ENCODE measurements around the gene COLQ. TPM values are rescaled to one million over a fixed set of nuclear protein-coding genes. Genes with fewer than 3 reads are reported as not detected.

COLQ gene
- polyA plus RNA-seq, 1 donor (not counting 4 experiments of a cell fraction or from before 2014, with no cell fraction given) = 0.35 TPM

DNA sequence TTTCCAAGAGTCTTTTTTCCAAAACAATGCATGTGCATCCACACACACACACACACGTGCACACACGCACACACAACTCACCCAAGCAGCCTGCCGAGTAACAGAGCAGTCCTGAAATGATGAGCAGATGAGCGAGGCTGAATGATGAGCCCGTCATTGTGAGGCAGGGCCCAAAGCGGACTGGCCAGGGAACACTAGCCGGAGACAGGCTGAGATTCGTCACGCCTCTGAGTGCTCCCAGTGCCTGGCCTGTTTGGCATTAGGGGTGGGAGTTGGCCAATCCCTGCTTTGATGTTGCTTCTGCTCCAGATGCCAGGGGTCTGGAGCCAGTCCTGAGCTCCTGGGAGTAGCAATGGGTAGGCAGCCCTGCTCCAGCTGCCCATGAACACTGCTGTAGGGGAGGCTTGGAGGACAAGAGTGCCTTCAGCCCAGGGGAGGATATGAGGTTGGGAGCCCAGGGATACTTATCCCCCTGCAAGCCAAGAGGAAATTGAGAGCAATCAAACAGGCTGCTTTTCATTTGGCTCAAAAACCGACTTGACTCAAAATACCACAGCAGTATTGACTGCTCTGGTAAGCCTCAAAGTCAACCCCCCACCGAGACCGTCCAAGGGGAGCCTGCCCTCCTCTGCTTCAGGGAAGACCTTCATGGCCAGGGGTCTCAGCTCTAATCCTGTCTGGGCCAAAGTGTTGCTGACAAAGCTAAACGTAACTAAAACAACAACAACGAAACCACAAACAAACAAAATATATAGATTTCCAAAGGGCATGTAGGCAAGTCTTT lies 22.9 kb downstream of the COLQ start:
- Histone ChIP-seq H3K4me3 (ENCODE audit: control insufficient read depth in 2 of 3, extremely low read depth in 1 of 3, insufficient read depth in 2 of 3, low read depth in 1 of 3, low read length in 3 of 3) (no peak overlapping the region), H3K4me2 (ENCODE audit: control insufficient read depth, extremely low read depth, insufficient read depth, low read depth, low read length) (no peak overlapping the region), H3K79me2 (ENCODE audit: control insufficient read depth, insufficient read depth, low read length) (no peaks in the 10 kb centered on the region), H4K20me1 (ENCODE audit: control insufficient read depth, extremely low read depth, insufficient read depth, low read length) (no peaks in the 10 kb centered on the region), H3K9ac (ENCODE audit: control insufficient read depth, extremely low read depth, insufficient read depth, low read length) (no peak overlapping the region), H3K27ac (ENCODE audit: control insufficient read depth, insufficient read depth, low read length) (no peak overlapping the region), H3K27me3 (ENCODE audit: control insufficient read depth, extremely low read depth, insufficient read depth, low read length) (peaks cover 11% of the 10 kb centered on the region), H2AFZ (ENCODE audit: control insufficient read depth, low read length) (no peak overlapping the region), H3K9me3 (ENCODE audit: control insufficient read depth, low read depth, low read length) (no peaks in the 10 kb centered on the region), H3K4me1 (ENCODE audit: control insufficient read depth, extremely low read depth, insufficient read depth, low read length) (no peaks in the 10 kb centered on the region), H3K36me3 (ENCODE audit: control insufficient read depth in 2 of 2, extremely low read depth in 1 of 2, insufficient read depth in 2 of 2, low read length in 2 of 2) (no peaks in the 10 kb centered on the region), H3K9me1 (ENCODE audit: control insufficient read depth, extremely low read depth, insufficient read depth, low read length) (no peaks in the 10 kb centered on the region)
- TF ChIP-seq, protein P1, sequence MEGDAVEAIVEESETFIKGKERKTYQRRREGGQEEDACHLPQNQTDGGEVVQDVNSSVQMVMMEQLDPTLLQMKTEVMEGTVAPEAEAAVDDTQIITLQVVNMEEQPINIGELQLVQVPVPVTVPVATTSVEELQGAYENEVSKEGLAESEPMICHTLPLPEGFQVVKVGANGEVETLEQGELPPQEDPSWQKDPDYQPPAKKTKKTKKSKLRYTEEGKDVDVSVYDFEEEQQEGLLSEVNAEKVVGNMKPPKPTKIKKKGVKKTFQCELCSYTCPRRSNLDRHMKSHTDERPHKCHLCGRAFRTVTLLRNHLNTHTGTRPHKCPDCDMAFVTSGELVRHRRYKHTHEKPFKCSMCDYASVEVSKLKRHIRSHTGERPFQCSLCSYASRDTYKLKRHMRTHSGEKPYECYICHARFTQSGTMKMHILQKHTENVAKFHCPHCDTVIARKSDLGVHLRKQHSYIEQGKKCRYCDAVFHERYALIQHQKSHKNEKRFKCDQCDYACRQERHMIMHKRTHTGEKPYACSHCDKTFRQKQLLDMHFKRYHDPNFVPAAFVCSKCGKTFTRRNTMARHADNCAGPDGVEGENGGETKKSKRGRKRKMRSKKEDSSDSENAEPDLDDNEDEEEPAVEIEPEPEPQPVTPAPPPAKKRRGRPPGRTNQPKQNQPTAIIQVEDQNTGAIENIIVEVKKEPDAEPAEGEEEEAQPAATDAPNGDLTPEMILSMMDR (optimal IDR thresholded peaks at IDR 0.05 in 1 of 3, IDR thresholded peaks at IDR 0.05 in 1 of 3, conservative IDR thresholded peaks at IDR 0.05 in 1 of 3; ENCODE audit: extremely low read depth in 1 of 3, insufficient read depth in 2 of 3, low read length in 3 of 3) = no peak
- no peak for TF ChIP-seq EZH2 (IDR thresholded peaks at IDR 0.05; ENCODE audit: low read length)
- dilution Hi-C loops (cut with MboI; ENCODE audit: extremely low pct_ligation_motif_present, low sequenced_read_pairs) = no loop called here
- no peak for FAIRE-seq
- DNase-seq (ENCODE audit: low read depth, low spot score) = no peak

DNA sequence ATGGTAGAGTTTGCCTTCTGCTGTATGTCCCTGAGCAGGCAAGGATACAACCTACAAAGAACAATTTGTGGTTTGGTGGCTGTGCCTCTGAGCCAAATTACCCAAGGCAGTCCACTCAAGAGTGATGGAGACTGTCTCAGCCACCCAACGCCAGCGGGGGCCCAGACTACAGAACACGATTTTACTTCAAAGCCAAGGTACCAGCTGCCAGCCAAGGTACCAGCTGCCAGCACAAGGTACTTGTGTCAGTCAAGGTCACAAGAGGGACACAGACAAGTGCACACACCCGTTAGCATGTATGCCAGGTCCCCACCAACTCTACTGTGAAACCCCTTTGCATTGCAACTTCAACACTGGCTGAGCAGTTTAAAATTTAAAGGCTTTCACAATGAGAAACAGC lies 23.5 kb downstream of the COLQ start:
- DNase-seq (ENCODE audit: low read depth, low spot score) (no peak), FAIRE-seq (no peak)
- Histone ChIP-seq H3K4me2 (ENCODE audit: control insufficient read depth, extremely low read depth, insufficient read depth, low read depth, low read length) (no peak overlapping the region), H2AFZ (ENCODE audit: control insufficient read depth, low read length) (no peak overlapping the region), H3K4me1 (ENCODE audit: control insufficient read depth, extremely low read depth, insufficient read depth, low read length) (no peaks in the 10 kb centered on the region), H3K4me3 (ENCODE audit: control insufficient read depth in 2 of 3, extremely low read depth in 1 of 3, insufficient read depth in 2 of 3, low read depth in 1 of 3, low read length in 3 of 3) (no peak overlapping the region), H3K27me3 (ENCODE audit: control insufficient read depth, extremely low read depth, insufficient read depth, low read length) (peaks cover 11% of the 10 kb centered on the region), H3K9ac (ENCODE audit: control insufficient read depth, extremely low read depth, insufficient read depth, low read length) (no peak overlapping the region), H3K27ac (ENCODE audit: control insufficient read depth, insufficient read depth, low read length) (no peak overlapping the region), H4K20me1 (ENCODE audit: control insufficient read depth, extremely low read depth, insufficient read depth, low read length) (no peaks in the 10 kb centered on the region), H3K9me3 (ENCODE audit: control insufficient read depth, low read depth, low read length) (no peaks in the 10 kb centered on the region), H3K79me2 (ENCODE audit: control insufficient read depth, insufficient read depth, low read length) (no peaks in the 10 kb centered on the region), H3K36me3 (ENCODE audit: control insufficient read depth in 2 of 2, extremely low read depth in 1 of 2, insufficient read depth in 2 of 2, low read length in 2 of 2) (no peaks in the 10 kb centered on the region), H3K9me1 (ENCODE audit: control insufficient read depth, extremely low read depth, insufficient read depth, low read length) (no peaks in the 10 kb centered on the region)
- dilution Hi-C loops (cut with MboI; ENCODE audit: extremely low pct_ligation_motif_present, low sequenced_read_pairs) = no loop called here
- no peak for TF ChIP-seq EZH2 (IDR thresholded peaks at IDR 0.05; ENCODE audit: low read length)
- TF ChIP-seq, protein P1 (optimal IDR thresholded peaks at IDR 0.05 in 1 of 3, IDR thresholded peaks at IDR 0.05 in 1 of 3, conservative IDR thresholded peaks at IDR 0.05 in 1 of 3; ENCODE audit: extremely low read depth in 1 of 3, insufficient read depth in 2 of 3, low read length in 3 of 3) = no peak

Measured in keratinocyte (primary cell).